Esophagus (tissue), 2 donors: ENCODE results near the gene PIK3C2A. TPM values are rescaled to one million over a fixed set of nuclear protein-coding genes. Genes with fewer than 3 reads are reported as not detected.
"Not testable (repeated sequence)": the region's sequence is repeated elsewhere in the genome, so short reads cannot be mapped to it uniquely, and the experiment has no call there.

Source experiments
- H3K27ac ChIP-seq, 2 donors: one replicate each; pipeline ENCODE4 v1.5.1; 2013; ENCODE audit warnings: low read depth in 2 of 2, mild to moderate bottlenecking in 2 of 2, inconsistent platforms in 1 of 2, low read length in 1 of 2, moderate library complexity in 1 of 2
- H3K27me3 ChIP-seq, 2 donors: one replicate each; pipeline ENCODE4 v1.6.1; 2013; ENCODE audit warnings: low read length in 2 of 2, control low read depth in 1 of 2, mild to moderate bottlenecking in 1 of 2; ENCODE audit not compliant: insufficient read depth in 2 of 2, control insufficient read depth in 1 of 2
- H3K36me3 ChIP-seq, 2 donors: one replicate each; pipeline ENCODE4 v1.6.1; 2013; ENCODE audit warnings: low read length in 1 of 2; ENCODE audit not compliant: control insufficient read depth in 2 of 2, insufficient read depth in 2 of 2
- H3K4me1 ChIP-seq, 2 donors: one replicate each; pipeline ENCODE4 v1.6.1; 2013; ENCODE audit warnings: low read length in 1 of 2; ENCODE audit not compliant: control insufficient read depth in 2 of 2, insufficient read depth in 2 of 2
- H3K4me3 ChIP-seq, 2 donors: one replicate each; pipeline ENCODE4 v1.5.1; 2013; ENCODE audit warnings: low read length in 2 of 2, mild to moderate bottlenecking in 2 of 2, low read depth in 1 of 2, moderate library complexity in 1 of 2
- H3K9me3 ChIP-seq, 2 donors: one replicate each; pipeline ENCODE4 v1.6.1; 2013; ENCODE audit warnings: mild to moderate bottlenecking in 2 of 2, low read depth in 1 of 2, low read length in 1 of 2, moderate library complexity in 1 of 2; ENCODE audit not compliant: control insufficient read depth in 2 of 2, insufficient read depth in 1 of 2
- WGBS, 2 donors: extraction: QIAGEN DNeasy Blood & Tissue Kit; methylation state at CpG; one replicate each; pipeline ENCODE4 v1.1.7; 2013; 5-methylcytosine and 5-hydroxymethylcytosine counted together
- polyA plus RNA-seq, 2 donors: library from polyadenylated mRNA; stranded (reverse); fragments of 200-250 nt; gene quantifications; one replicate each; pipeline ENCODE4 v1.2.3, GENCODE V29; 2013
- donor health status: healthy with polysubstance abuse.
- donor health status: Bipolar disorder and iron deficiency.

The PIK3C2A gene
- polyA plus RNA-seq, 2 donors, result 5.6 to 6.5 TPM

GRCh38 chr11:17238377-17238776, 30.6 kb upstream of the PIK3C2A start:
- Histone ChIP-seq H3K27ac (no peak overlapping the region), H3K27me3 (no peaks in the 10 kb centered on the region), H3K4me3 (no peak overlapping the region), H3K9me3 (no peaks in the 10 kb centered on the region), H3K4me1 (no peaks in the 10 kb centered on the region), H3K36me3 (no peaks in the 10 kb centered on the region)
- 40 to 41% methylated on average over 3 of the region's 3 CpGs for WGBS, 2 donors

GRCh38 chr11:17233101-17233500, 25.3 kb upstream of the PIK3C2A start:
- no peak overlapping the region for H3K4me3 ChIP-seq
- no peaks in the 10 kb centered on the region for H3K9me3 ChIP-seq
- H3K4me1 ChIP-seq, result no peaks in the 10 kb centered on the region
- no peaks in the 10 kb centered on the region for H3K27me3 ChIP-seq
- H3K36me3 ChIP-seq, result no peaks in the 10 kb centered on the region
- no peak overlapping the region for H3K27ac ChIP-seq

- Histone ChIP-seq H3K9me3 (no peaks in the 10 kb centered on the region), H3K4me1 (no peaks in the 10 kb centered on the region), H3K27me3 (no peaks in the 10 kb centered on the region), H3K27ac (no peak overlapping the region), H3K36me3 (no peaks in the 10 kb centered on the region), H3K4me3 (no peak overlapping the region)
- 64 to 69% methylated on average over 3 of the region's 3 CpGs for WGBS, 2 donors
These were observed 23.4 kb upstream of the PIK3C2A start for GRCh38 chr11:17230867-17231851.

GRCh38 chr11:17229481-17230152, 21.8 kb upstream of the PIK3C2A start:
- Histone ChIP-seq H3K27me3 (no peaks in the 10 kb centered on the region), H3K4me1 (no peaks in the 10 kb centered on the region), H3K36me3 (no peaks in the 10 kb centered on the region), H3K27ac (no peak overlapping the region), H3K9me3 (no peaks in the 10 kb centered on the region), H3K4me3 (no peak overlapping the region)
- 75 to 77% methylated on average over 7 of the region's 7 CpGs for WGBS, 2 donors

- not testable (repeated sequence) for H3K27ac ChIP-seq, H3K9me3 ChIP-seq, H3K27me3 ChIP-seq, H3K36me3 ChIP-seq, H3K4me3 ChIP-seq, H3K4me1 ChIP-seq
- 94 to 95% methylated on average over 34 to 38 of the region's 38 CpGs for WGBS, 2 donors
These were observed 20.6 kb upstream of the PIK3C2A start for GRCh38 chr11:17228186-17228925.

- H3K27me3 ChIP-seq, result no peaks in the 10 kb centered on the region
- no peaks in the 10 kb centered on the region for H3K9me3 ChIP-seq
- no peaks in the 10 kb centered on the region for H3K4me1 ChIP-seq
- 83 to 85% methylated on average over 2 of the region's 2 CpGs for WGBS, 2 donors
- no peak overlapping the region for H3K27ac ChIP-seq
- H3K36me3 ChIP-seq, result no peaks in the 10 kb centered on the region
- no peak overlapping the region for H3K4me3 ChIP-seq
These were observed 16.9 kb upstream of the PIK3C2A start for GRCh38 chr11:17224727-17225126.

GRCh38 chr11:17221968-17222367, 14.2 kb upstream of the PIK3C2A start:
- H3K36me3 ChIP-seq, result no peaks in the 10 kb centered on the region
- no peak overlapping the region for H3K27ac ChIP-seq
- 96 to 97% methylated on average over 1 of the region's 1 CpG for WGBS, 2 donors
- H3K27me3 ChIP-seq, result no peaks in the 10 kb centered on the region
- H3K9me3 ChIP-seq, result no peaks in the 10 kb centered on the region
- H3K4me3 ChIP-seq, result no peak overlapping the region
- no peaks in the 10 kb centered on the region for H3K4me1 ChIP-seq

GRCh38 chr11:17219016-17219415, 11.2 kb upstream of the PIK3C2A start:
- no peaks in the 10 kb centered on the region for H3K4me1 ChIP-seq
- H3K36me3 ChIP-seq, result no peaks in the 10 kb centered on the region
- no peak overlapping the region for H3K4me3 ChIP-seq
- H3K9me3 ChIP-seq, result no peaks in the 10 kb centered on the region
- H3K27ac ChIP-seq, result no peak overlapping the region
- peaks cover 0 to 2% of the 10 kb centered on the region in 2 donors for H3K27me3 ChIP-seq
- WGBS, 2 donors, result 85% methylated on average over 2 of the region's 2 CpGs

GRCh38 chr11:17218403-17218802, 10.6 kb upstream of the PIK3C2A start:
- H3K4me1 ChIP-seq, result no peaks in the 10 kb centered on the region
- no peaks in the 10 kb centered on the region for H3K9me3 ChIP-seq
- no peak overlapping the region for H3K27ac ChIP-seq
- H3K27me3 ChIP-seq, result peaks cover 0 to 2% of the 10 kb centered on the region in 2 donors
- no peak overlapping the region for H3K4me3 ChIP-seq
- no peaks in the 10 kb centered on the region for H3K36me3 ChIP-seq
